Fibroblast of lung (primary cell): ENCODE measurements around the gene FILIP1L.

ENCODE experiments used
- CTCF ChIP-seq, 2 donors: IDR thresholded peaks in 1 of 2; conservative IDR thresholded peaks in 1 of 2; 1 replicate in 1 of 2; 2 replicates in 1 of 2; pipeline ENCODE4 v1.5.1; 2011 to 2012; ENCODE audit warnings: low read length in 2 of 2, control low read depth in 1 of 2, inconsistent platforms in 1 of 2, low read depth in 1 of 2, mild to moderate bottlenecking in 1 of 2
- EZH2 ChIP-seq: IDR thresholded peaks from 2 replicates; pipeline ENCODE4 v1.5.1; 2012; ENCODE audit warnings: low read length, control low read depth, mild to moderate bottlenecking; ENCODE audit errors: missing control alignments

GRCh38 chr3:100151024-100151707 lies 36.9 kb upstream of the FILIP1L start:
- TF ChIP-seq CTCF (conservative IDR thresholded peaks at IDR 0.05 in 1 of 2, IDR thresholded peaks at IDR 0.05 in 1 of 2; ENCODE audit: low read depth in 1 of 2, low read length in 2 of 2): no peak
- no peak for TF ChIP-seq EZH2
